ENCODE results near the gene ELL2.
"Not testable (repeated sequence)": the region's sequence is repeated elsewhere in the genome, so short reads cannot be mapped to it uniquely, and the experiment has no call there.

The ELL2 gene

GRCh38 chr5:95907740-95908706, 53.6 kb downstream of the ELL2 start:
- no peak for DNase-seq (ENCODE audit: low spot score)

- no peak for DNase-seq (ENCODE audit: low spot score)
These were observed 54.5 kb downstream of the ELL2 start for GRCh38 chr5:95907067-95907705.

- DNase-seq (ENCODE audit: low spot score), result not testable (repeated sequence)
These were observed 55.3 kb downstream of the ELL2 start for GRCh38 chr5:95906398-95906797.

- DNase-seq (ENCODE audit: low spot score), result no peak
These were observed 56.8 kb downstream of the ELL2 start for GRCh38 chr5:95904827-95905226.

GRCh38 chr5:95903838-95904237, 57.8 kb downstream of the ELL2 start:
- DNase-seq (ENCODE audit: low spot score), result no peak

GRCh38 chr5:95901676-95902627, 59.7 kb downstream of the ELL2 start:
- no peak for DNase-seq (ENCODE audit: low spot score)

- peak; percentile 34 for DNase-seq (ENCODE audit: low spot score)
These were observed 61.2 kb downstream of the ELL2 start for GRCh38 chr5:95900383-95900958.

- no peak for DNase-seq (ENCODE audit: low spot score)
These were observed 61.8 kb downstream of the ELL2 start for GRCh38 chr5:95899829-95900228.

- no peak for DNase-seq (ENCODE audit: low spot score)
These were observed 62.6 kb downstream of the ELL2 start for GRCh38 chr5:95899006-95899405.

GRCh38 chr5:95895771-95896170, 65.9 kb downstream of the ELL2 start:
- DNase-seq (ENCODE audit: low spot score), result no peak

GRCh38 chr5:95895251-95895650, 66.4 kb downstream of the ELL2 start:
- no peak for DNase-seq (ENCODE audit: low spot score)

- DNase-seq (ENCODE audit: low spot score), result no peak
These were observed 68.8 kb downstream of the ELL2 start for GRCh38 chr5:95892784-95893354.

- no peak for DNase-seq (ENCODE audit: low spot score)
These were observed 70.2 kb downstream of the ELL2 start for GRCh38 chr5:95891499-95891898.

- no peak for DNase-seq (ENCODE audit: low spot score)
These were observed 72.6 kb downstream of the ELL2 start for GRCh38 chr5:95889076-95889475.

GRCh38 chr5:95887977-95888376, 73.7 kb downstream of the ELL2 start:
- DNase-seq (ENCODE audit: low spot score), result no peak

GRCh38 chr5:95886340-95887044, 75.2 kb downstream of the ELL2 start:
- no peak for DNase-seq (ENCODE audit: low spot score)

GRCh38 chr5:95884511-95884910, 77.1 kb downstream of the ELL2 start:
- no peak for DNase-seq (ENCODE audit: low spot score)

- DNase-seq (ENCODE audit: low spot score), result no peak
These were observed 77.7 kb downstream of the ELL2 start for GRCh38 chr5:95884017-95884325.

- no peak for DNase-seq (ENCODE audit: low spot score)
These were observed 78.2 kb downstream of the ELL2 start for GRCh38 chr5:95883185-95884016.

GRCh38 chr5:95881833-95882232, 79.8 kb downstream of the ELL2 start:
- DNase-seq (ENCODE audit: low spot score), result no peak

Measured in AG08396 (cell line).